Breast epithelium (tissue), 3 donors: ENCODE measurements around the gene ARHGAP21.

Experiments
- CTCF ChIP-seq, 3 donors: fragments of 450-650 bp; IDR thresholded peaks; one replicate each; pipeline ENCODE4 v1.5.1; 2016 to 2017; ENCODE audit warnings: antibody characterized with exemption in 3 of 3, mild to moderate bottlenecking in 3 of 3, moderate library complexity in 3 of 3
- POLR2A ChIP-seq: fragments of 450-650 bp; IDR thresholded peaks from one replicate; pipeline ENCODE4 v1.6.1; 2016; ENCODE audit warnings: antibody characterized with exemption, mild to moderate bottlenecking, moderate library complexity

GRCh38 chr10:24645022-24645421 lies 78.7 kb downstream of the ARHGAP21 start:
- TF ChIP-seq CTCF (IDR thresholded peaks at IDR 0.05): no peak
- TF ChIP-seq POLR2A: no peak
